Stimulated activated CD4-positive, alpha-beta T cell treated with anti-CD3 and anti-CD28 coated beads, Interleukin-1b, Interleukin-23, amount 100 ng/mL, for 24 hours (primary cell): ENCODE data around the gene SLC35F1.
"Not testable (repeated sequence)": the region's sequence is repeated elsewhere in the genome, so short reads cannot be mapped to it uniquely, and the experiment has no call there.

ENCODE experiments used
- DNase-seq, 4 experiments: peaks; one replicate each; pipeline ENCODE4 v3.0.0-alpha.2; 2020; ENCODE audit warnings: low read depth in 4 of 4, low spot score in 1 of 4

SLC35F1 gene

DNA sequence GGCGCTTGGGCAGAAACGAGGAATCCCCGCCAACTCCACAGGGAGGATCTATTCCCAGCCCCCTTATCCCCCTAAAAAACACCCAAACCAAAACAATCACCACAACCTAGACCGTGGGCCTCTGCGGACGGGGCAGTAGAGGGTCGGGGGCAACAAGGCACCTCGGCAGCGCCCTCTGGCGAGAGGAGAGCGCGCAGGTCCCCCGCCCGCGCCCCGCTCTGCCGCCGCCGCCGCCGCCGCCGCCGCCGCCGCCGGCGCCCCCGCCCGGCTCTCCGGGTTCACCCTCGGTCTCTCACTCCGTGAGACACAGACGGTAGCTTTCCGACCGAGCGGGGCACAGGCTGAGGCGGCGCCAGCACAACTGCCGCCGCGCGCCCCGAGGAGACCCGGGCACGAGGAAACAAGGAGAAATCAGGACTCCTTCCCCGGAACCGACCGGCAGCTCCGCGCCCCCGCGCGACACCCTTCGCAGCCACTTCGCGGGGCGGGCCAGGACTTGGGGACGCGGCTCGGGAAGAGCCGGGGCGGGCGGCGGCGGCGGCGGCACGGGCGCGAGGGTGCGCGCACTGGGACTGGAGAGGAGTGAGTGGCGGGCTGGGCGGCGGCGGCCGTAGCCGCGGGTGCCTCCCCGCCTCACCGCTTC lies at the start of gene SLC35F1:
SLC35F1 (plus strand) TSS at position 307 of the 643 bp plus-strand sequence.
- DNase-seq: peak in 1 of 4 experiments; percentile 32

DNA sequence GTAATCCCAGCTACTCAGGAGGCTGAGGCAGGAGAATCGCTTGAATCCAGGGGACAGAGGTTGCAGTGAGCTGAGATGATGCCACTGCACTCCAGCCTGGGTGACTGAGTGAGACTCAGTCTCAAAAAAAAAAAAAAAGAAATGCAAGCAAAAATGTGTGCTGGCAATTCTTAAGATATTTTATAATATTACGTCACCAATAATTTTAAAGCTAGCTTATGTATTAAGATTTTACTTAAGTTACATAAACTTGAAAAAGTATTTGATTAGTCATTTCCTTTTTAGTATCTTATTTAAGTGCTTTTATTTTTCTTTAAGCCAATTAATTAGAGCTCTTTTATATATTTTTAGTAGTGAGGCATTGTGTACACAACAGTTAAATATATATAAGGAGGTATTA lies 48.5 kb upstream of the SLC35F1 start:
- DNase-seq: not testable (repeated sequence)

DNA sequence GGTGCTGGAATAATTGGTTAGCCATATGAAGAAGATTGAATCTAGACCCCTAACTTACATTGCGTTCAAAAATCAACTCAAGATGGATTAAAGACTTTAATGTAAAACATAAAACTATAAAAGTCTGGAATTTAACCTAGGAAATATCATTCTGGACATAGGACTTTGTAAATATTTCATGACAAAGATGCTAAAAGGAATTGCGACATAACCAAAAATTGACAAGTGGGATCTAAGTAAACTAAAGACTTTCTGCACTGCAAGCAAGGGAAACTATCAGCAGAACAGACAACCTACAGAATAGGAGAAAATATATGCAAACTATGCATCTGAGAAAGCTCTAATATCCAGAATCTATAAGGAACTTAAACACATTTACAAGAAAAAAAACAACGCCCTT lies 45.5 kb upstream of the SLC35F1 start:
- no peak for DNase-seq

DNA sequence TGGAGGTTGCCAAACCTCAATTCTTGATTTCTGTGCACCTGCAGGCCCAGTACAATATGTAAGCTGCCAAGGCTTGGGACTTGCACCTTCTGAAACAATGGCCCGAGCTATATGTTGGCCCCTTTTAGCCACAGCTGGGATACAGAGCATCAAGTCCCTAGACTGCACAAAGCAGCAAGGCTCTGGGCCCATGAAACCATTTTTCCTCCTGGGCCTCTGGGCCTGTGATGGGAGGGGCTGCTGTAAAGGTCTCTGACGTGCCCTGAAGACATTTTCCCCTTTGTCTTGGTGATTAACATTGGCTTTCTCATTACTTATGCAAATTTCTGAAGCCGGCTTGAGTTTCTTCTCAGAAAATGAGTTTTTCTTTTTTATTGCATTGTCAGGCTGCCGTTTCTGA lies 40.5 kb upstream of the SLC35F1 start:
- DNase-seq: no peak

DNA sequence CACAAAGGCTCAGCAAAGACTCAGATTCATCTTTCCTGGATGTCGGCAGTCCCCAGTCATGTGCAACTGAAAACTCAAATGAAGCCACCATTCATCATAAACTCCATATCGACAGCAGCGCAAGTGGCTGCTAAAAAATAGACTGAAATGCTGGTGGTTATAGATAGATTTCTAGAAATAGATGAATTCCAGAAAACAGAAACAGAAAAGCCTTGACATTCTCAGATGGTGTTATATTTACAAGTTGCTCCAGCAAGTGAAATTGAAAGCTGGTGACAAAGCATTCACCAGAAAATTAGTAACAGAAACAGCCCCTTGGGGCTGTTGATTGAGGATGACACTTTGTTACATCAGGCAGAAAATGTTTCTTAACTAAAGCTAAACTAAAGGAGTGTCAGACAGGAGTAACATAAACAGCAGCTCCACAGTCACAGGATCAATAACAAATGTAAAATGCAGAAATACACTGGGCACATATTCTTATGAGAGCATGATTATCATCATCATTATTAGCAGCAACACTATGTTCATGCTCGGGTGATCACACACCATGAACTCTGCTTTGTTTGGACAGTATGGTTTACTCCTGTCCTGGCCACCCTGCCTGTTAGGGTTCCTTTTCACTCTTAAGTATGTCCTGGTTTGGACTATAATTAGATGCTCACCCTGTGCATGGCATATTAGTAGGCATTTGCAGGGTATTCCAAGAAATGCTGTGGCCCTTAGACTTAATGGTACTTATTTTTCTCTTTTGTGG lies 36.4 kb upstream of the SLC35F1 start:
- DNase-seq: no peak

DNA sequence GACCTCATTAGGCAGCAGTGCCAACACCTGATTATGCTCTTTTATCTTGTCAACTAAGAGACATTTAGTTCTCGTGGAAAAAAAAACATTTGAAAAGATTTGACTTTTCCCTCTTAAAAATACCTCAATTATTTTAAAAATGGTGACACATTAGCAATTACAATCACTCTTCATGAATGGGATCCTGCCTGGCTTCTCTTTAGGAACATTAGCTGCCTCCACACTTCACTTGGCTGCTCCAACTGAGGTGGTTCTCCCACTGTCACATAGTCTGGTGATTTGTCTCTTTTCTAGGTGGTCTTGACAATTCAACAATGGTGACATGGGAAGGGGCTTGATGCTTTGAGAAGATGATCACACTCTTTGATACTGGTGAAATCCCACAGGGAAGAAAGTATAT lies 26.2 kb upstream of the SLC35F1 start:
- DNase-seq: no peak

DNA sequence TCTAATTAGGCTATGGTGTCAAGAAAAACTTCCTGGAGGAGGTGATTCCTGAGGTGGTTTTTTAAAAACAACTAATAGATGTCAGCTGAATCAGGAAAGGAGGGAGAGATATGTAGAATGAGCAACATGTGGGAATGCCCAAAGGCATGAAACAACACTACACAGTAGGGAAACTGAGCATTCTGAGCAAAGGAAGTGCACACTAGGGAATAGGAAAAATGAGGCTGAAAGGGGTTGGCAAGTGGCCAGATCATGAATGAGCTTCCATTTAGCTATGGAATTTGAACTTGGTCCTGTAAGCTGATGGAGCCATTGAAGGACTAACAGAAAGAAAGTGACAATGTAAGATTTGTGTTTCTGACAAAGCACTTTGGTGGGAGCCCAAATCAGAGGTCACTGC lies 16.9 kb upstream of the SLC35F1 start:
- DNase-seq: no peak

DNA sequence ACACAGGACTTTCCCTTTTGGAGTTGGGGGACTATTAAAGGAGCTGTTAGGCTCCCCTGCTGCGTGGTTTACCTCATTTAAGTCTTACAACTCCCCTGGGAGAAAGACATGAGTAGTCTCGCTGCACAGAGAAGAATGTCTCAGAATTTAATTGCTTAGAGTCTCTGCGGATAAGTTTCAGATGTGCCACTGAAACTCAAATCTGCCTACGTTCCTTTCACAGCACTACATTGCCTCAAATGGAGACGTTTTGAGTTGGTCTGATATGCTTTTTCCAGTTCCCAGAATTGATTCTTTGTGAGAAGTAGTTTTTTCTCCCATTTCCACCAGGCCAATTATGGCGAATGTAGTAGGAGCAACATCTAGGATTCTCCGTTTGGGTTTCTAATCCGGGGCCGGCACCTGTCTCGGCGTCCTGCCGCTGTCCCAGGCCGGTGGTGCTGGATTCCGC lies 532 bp upstream of the SLC35F1 start:
- DNase-seq: no peak

DNA sequence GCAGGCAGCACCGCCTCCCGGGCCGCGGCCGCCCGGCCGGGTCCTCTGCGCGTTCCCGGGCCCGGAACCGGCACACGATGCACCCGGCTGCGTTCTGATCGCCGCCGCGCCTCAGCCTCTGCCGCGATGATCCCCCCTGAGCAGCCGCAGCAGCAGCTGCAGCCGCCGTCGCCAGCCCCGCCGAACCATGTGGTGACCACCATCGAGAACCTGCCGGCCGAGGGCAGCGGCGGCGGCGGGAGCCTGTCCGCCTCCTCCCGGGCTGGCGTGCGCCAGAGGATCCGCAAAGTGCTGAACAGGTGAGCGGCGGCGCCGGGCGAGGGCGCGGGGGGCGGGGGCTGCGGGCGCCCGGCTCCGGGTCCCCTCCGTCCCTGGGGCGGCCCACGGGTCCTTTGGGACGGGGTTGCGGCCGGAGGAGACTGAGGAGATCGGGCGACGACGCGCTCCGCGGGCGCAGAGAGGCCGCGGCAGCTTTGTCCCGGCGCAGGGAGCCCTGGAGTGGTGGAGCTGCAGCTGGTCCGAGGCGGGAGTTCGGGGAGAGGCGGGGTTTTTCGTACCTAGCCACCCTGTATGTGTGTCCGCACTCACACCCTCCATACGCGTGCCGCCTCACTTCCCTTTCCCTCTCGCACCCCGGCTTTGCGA lies 659 bp downstream of the SLC35F1 start:
- no peak for DNase-seq

DNA sequence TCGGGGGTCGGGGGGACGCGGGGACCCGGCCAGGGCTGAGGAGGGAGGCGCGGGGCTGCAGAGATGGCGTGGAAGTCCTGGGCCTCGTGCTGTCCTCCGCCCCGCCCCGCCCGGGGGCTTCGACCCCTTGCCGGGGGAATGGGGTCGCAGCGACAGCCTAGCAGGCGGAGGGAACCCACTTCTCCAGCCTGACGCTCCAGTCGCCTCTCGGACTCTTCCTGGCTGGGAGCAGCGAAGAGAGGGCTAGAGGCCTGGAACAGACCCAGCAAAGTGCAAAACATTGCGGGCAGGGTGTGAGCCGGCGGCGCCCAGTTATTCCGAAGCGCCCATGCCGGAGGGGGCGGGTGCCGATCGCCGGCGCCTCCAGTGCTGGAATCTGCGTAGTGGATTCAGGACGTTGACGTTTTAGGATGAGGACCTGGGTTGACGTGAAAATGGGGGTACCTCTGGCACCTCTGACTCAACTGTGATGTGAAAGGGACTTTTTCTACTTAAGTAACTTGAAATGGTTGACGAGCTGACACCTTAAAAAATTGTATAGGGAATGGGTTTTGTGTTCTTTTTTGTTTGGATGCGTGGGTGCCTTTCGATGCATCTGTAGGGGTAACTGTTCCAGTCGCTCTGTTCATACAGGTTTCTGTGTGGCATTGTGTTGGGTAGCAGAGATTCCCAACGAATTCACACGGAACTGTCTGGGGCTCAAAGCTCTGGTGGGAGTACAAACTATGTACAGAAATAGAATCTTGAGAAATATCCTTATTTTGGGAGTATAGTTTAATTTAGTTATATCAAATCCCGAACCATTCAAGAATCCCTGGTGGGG lies 1.4 kb downstream of the SLC35F1 start:
- DNase-seq: no peak

DNA sequence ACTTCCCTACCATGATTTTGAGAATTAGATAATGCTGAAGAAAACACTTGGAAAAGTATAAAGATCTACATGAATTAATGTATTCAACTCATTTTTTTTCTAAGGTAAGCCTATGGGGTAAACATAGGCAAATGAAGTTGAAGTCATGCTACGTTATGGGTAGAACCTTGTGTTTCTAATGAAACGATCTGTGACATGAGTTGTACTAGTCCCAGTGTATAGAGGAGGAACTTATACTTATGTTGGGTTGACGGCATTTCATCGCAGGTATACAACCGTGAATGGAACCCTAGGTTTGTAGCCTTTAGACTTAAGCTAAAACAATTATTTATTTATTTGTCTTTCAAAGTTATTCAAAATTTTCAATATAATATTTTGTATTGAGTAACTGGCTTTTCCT lies 2.6 kb downstream of the SLC35F1 start:
- DNase-seq: no peak

DNA sequence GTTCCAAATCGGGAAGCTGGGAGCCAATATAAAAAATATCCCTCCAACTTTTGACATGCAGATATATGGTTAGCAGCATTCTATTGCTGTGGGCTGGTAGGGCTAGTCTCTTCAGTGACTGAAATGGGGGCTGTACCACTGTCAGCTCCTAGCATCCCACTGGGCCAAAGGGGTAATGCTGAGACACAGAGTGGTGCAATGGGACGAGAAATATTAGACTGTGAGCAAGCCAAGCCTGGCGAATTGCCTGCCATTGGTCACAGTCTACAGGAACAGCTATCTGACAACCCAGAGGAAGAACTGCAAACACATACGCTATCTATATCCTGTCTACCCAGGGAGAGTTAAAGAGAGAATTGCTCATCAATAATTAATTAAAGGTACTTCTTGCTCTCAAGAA lies 3.5 kb downstream of the SLC35F1 start:
- no peak for DNase-seq

DNA sequence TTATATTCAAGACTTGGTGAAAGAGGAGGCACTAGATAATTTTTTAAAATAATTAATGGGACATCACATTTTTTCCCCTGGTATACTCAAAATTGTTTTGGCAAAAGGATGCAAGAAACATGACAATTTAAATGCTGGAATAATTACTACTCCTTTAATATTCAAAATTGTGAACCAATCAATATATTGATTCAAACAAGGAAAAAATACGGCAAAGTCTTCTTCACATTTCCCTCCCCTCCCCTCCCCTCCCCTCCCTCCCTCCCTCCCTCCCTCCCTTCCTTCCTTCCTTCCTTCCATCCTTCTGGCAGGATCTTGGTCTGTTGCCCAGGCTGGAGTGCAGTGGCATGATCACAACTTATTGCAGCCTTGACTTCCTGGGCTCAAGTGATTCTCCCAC lies 4.1 kb downstream of the SLC35F1 start:
- no peak for DNase-seq

DNA sequence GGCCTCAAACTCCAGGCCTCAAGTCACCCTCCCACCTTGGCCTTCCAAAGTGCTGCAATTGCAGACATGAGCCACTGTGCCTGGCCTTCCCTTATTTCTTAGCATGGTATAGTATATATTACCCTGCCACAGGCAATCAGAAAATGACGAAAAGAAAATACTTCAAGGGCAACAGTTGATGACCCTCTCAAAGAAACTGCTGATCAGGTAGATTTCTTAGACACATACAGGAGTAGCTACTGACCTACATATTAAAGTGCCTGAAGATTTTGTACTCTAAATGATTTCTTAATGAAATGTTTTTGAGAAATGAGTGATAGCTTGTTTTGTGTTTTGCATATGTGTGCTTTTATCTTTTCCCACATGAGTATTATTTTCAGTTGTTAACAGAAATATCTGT lies 4.6 kb downstream of the SLC35F1 start:
- no peak for DNase-seq

DNA sequence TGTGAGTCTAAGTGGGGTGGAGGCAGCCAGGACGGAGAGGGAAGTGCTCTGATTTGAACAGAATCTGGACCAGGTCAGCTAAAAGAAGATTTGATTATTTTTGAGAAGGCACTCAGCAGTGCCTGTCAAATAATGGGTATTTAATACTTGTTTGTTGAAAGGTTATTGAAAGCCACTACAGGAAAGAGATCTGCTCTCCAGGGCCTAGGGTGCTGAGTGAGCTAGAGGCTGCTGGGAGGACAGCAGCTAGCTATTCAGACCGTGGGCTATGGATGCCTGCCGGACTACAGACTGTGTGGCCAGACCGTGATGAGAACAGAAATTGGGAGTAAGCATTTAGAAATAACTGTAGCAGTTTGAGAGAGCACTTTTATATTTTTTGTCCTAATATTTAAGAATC lies 8.8 kb downstream of the SLC35F1 start:
- no peak for DNase-seq

DNA sequence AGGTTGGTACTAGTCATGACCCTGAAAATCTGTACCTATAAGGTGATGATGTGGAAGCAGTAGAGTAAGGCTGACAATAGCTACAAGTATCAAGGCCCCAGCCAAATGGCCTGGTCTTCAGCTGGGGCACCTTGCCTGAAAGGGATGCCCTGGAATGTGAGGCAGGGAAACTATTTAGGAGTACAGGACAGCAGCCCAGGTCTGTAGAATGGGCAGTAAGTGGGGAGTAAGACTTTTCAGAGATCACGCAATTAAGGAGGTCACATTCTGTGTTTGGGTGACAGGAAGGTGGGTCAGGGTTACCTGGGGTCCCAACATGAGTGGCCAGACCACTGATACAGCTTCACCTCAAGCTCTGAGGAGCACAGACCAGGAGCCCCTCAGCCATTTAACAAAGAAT lies 9.4 kb downstream of the SLC35F1 start:
- DNase-seq: no peak

DNA sequence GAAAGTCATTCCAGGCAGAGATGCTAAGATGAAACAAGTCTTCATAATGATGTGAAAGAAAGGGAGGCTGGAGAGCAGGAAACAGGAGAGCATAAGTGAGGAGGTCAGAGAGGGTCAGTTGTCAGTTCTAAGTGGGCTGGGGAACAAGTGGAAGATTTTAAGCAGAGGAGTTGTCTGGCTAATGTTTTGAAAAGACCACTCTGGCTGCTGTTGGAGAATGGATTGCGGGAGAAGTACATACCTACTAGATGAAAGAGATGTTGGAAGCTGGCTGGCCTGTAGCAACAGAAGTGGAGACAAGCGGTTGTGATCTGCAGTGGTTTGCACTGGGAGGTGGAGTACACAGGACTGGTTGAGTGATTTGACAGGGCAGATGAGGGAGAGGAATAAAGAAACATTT lies 10.1 kb downstream of the SLC35F1 start:
- no peak for DNase-seq

DNA sequence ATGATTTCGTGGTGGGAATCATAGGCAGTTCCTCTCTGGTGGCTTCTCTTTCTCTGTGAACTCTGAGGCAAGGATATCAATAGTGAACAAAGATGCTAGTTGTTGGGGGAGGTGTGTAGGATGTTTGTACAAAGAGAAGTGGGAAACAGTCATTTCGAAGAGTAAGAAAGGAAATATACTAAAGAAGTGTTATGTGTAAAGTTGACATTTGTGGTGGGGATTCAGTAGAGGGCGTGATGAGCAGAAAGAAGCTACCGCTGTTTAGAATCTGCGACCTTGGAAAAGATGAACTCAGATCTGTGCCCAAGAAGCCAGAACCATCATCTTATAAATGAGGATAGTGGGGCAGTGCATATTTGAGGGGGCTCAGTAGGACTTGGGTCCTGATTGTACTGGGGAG lies 11.4 kb downstream of the SLC35F1 start:
- no peak for DNase-seq

DNA sequence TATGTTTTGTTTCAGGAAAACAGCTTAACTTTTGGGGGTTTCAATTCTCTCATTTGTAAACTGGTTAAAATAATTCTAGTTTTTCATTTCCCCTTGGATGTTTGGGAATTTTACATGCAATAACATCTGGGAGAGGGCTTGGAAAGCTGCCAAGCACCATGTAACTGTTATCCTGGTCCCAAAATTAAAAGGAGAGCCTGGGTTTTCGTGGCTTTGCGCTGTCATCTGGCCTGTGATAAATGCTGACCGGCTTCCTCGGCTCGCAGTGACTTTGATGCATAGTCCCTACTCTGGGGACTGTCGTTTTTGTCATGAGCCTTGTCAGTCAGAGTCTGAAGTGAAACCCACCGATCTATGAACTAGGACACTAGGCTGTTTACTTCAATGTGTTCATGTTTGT lies 12.2 kb downstream of the SLC35F1 start:
- no peak for DNase-seq

DNA sequence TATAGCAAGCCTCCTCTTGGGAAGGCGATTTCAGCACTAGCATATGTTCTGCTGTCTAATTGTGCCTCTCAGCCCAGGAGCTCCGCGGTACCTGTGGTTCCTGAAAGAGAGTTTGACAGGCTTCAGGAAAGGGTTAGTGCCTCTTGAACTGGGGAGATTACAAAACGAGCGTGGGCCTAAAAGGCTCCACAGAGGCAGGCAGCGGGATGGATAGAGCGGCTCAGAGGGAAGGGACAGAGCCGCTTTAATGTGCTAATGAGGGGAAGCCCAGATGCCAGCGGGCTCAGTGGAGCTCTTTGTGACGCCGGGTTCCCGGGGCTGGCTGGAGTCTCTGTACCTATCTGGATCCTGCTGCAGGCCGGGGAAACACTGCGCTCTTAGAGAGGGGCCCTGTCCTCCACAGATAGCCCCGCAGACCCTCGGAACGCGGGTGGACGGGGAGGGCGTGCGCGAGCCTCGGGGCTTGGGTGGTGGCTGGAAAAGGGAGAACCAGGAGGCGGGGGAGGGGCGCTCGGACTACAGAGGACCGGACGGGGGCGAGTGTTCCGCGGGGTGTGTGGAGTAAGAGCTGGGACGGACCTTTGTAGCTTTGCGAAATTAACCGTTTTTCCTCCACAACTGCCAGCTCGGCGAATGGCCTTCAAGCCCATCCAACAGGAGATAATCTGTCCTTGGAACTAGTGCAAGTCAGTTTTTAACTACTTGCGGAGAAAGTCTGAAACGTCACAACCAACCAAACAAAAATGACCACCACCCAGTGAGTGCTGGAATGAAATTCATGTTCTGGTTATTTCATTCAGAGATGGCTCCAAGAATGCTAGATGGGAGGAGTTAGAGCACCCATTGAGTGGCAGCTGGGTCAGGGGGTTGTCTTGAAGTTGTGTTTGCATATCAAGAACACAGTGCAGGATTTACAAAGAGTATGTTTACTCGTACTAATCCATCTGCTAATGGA lies 13.0 kb downstream of the SLC35F1 start:
- DNase-seq: no peak
